ENCODE measurements around the gene RASSF6. TPM values are rescaled to one million over a fixed set of nuclear protein-coding genes. Genes with fewer than 3 reads are reported as not detected.
"Not testable (repeated sequence)": the region's sequence is repeated elsewhere in the genome, so short reads cannot be mapped to it uniquely, and the experiment has no call there.

RASSF6 gene
- total RNA-seq, 1 donor from 2014 or later = 7.0 TPM

- no peak for DNase-seq (ENCODE audit: low read depth)
- TF ChIP-seq, protein P1, sequence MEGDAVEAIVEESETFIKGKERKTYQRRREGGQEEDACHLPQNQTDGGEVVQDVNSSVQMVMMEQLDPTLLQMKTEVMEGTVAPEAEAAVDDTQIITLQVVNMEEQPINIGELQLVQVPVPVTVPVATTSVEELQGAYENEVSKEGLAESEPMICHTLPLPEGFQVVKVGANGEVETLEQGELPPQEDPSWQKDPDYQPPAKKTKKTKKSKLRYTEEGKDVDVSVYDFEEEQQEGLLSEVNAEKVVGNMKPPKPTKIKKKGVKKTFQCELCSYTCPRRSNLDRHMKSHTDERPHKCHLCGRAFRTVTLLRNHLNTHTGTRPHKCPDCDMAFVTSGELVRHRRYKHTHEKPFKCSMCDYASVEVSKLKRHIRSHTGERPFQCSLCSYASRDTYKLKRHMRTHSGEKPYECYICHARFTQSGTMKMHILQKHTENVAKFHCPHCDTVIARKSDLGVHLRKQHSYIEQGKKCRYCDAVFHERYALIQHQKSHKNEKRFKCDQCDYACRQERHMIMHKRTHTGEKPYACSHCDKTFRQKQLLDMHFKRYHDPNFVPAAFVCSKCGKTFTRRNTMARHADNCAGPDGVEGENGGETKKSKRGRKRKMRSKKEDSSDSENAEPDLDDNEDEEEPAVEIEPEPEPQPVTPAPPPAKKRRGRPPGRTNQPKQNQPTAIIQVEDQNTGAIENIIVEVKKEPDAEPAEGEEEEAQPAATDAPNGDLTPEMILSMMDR (IDR thresholded peaks at IDR 0.05; ENCODE audit: insufficient read depth, low read length, poor library complexity, severe bottlenecking) = no peak
- H3K27me3 ChIP-seq (ENCODE audit: control insufficient read depth, insufficient read depth, low read length) = no peaks in the 10 kb centered on the region
- no peaks in the 10 kb centered on the region for H3K36me3 ChIP-seq (ENCODE audit: control insufficient read depth, insufficient read depth, low read length)
- H3K4me3 ChIP-seq (ENCODE audit: low read depth, low read length) = no peak overlapping the region
Observed at GRCh38 chr4:73600954-73601353, 19.3 kb downstream of the RASSF6 start.

DNA sequence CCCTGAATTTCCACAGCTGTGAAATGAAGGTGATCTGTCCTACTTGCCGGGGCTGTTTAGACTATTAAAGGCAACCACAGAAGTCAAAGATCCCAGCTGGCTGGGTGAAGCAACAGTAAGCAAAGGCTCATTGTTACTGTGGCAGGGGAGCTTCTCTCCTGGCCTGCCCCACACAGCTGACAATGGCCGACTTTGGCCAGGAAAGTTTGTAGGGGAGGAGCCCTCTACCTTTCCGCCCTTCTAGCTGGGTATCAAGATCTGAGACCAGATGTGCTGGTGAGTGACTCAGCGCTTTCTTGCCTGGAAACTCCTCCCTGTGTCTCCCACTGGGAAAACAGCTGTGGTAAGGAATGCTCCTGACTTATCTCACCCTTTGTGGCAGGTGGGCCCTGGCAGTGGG is 21.1 kb downstream of the RASSF6 start:
- peak; percentile 76 for DNase-seq (ENCODE audit: low read depth)
- Histone ChIP-seq H3K36me3 (ENCODE audit: control insufficient read depth, insufficient read depth, low read length) (no peaks in the 10 kb centered on the region), H3K4me3 (ENCODE audit: low read depth, low read length) (no peak overlapping the region), H3K27me3 (ENCODE audit: control insufficient read depth, insufficient read depth, low read length) (no peaks in the 10 kb centered on the region)
- TF ChIP-seq, protein P1 (IDR thresholded peaks at IDR 0.05; ENCODE audit: insufficient read depth, low read length, poor library complexity, severe bottlenecking) = no peak

- no peak for DNase-seq (ENCODE audit: low read depth)
- H3K27me3 ChIP-seq (ENCODE audit: control insufficient read depth, insufficient read depth, low read length) = no peaks in the 10 kb centered on the region
- no peaks in the 10 kb centered on the region for H3K36me3 ChIP-seq (ENCODE audit: control insufficient read depth, insufficient read depth, low read length)
- TF ChIP-seq, protein P1 (IDR thresholded peaks at IDR 0.05; ENCODE audit: insufficient read depth, low read length, poor library complexity, severe bottlenecking) = no peak
- no peak overlapping the region for H3K4me3 ChIP-seq (ENCODE audit: low read depth, low read length)
Observed at GRCh38 chr4:73597594-73597993, 22.6 kb downstream of the RASSF6 start.

GRCh38 chr4:73597183-73597582 is 23.1 kb downstream of the RASSF6 start:
- not testable (repeated sequence) for H3K36me3 ChIP-seq (ENCODE audit: control insufficient read depth, insufficient read depth, low read length); H3K4me3 ChIP-seq (ENCODE audit: low read depth, low read length); H3K27me3 ChIP-seq (ENCODE audit: control insufficient read depth, insufficient read depth, low read length); DNase-seq (ENCODE audit: low read depth)

GRCh38 chr4:73596001-73596400 is 24.2 kb downstream of the RASSF6 start:
- no peaks in the 10 kb centered on the region for H3K36me3 ChIP-seq (ENCODE audit: control insufficient read depth, insufficient read depth, low read length)
- TF ChIP-seq, protein P1 (IDR thresholded peaks at IDR 0.05; ENCODE audit: insufficient read depth, low read length, poor library complexity, severe bottlenecking) = no peak
- H3K4me3 ChIP-seq (ENCODE audit: low read depth, low read length) = no peak overlapping the region
- no peak for DNase-seq (ENCODE audit: low read depth)
- H3K27me3 ChIP-seq (ENCODE audit: control insufficient read depth, insufficient read depth, low read length) = no peaks in the 10 kb centered on the region

- TF ChIP-seq, protein P1 (IDR thresholded peaks at IDR 0.05; ENCODE audit: insufficient read depth, low read length, poor library complexity, severe bottlenecking) = peak; percentile 53
- DNase-seq (ENCODE audit: low read depth) = no peak
- Histone ChIP-seq H3K27me3 (ENCODE audit: control insufficient read depth, insufficient read depth, low read length) (no peaks in the 10 kb centered on the region), H3K36me3 (ENCODE audit: control insufficient read depth, insufficient read depth, low read length) (no peaks in the 10 kb centered on the region), H3K4me3 (ENCODE audit: low read depth, low read length) (no peak overlapping the region)
Observed at GRCh38 chr4:73593631-73594241, 26.5 kb downstream of the RASSF6 start.

Data from kidney epithelial cell (primary cell).